Immature natural killer cell (primary cell): ENCODE results near the gene ACVRL1. TPM values are rescaled to one million over a fixed set of nuclear protein-coding genes. Genes with fewer than 3 reads are reported as not detected.
A peak's percentile ranks its signal among the peaks of the same experiment; 100 is the strongest.

ENCODE experiments used
- DNase-seq, 3 donors: peaks; one replicate each; pipeline ENCODE4 v3.0.0; 2022; ENCODE audit warnings: mixed read lengths in 1 of 3
- H3K27ac Mint-ChIP-seq, 6 donors: one replicate each; pipeline ENCODE4 v1.8.0; 2020; ENCODE audit warnings: mixed read lengths in 6 of 6, mild to moderate bottlenecking in 5 of 6, inconsistent platforms in 4 of 6, moderate library complexity in 3 of 6
- H3K27me3 Mint-ChIP-seq, 3 donors: one replicate each; pipeline ENCODE4 v1.8.0; 2020 to 2021; ENCODE audit warnings: low read depth in 3 of 3, mild to moderate bottlenecking in 3 of 3, mixed read lengths in 3 of 3, moderate library complexity in 3 of 3, inconsistent platforms in 1 of 3
- H3K36me3 Mint-ChIP-seq, 3 donors: one replicate each; pipeline ENCODE4 v1.8.0; 2020; ENCODE audit warnings: mixed read lengths in 3 of 3, inconsistent platforms in 2 of 3, mild to moderate bottlenecking in 2 of 3
- H3K4me1 Mint-ChIP-seq, 2 donors: one replicate each; pipeline ENCODE4 v1.8.0; 2020; ENCODE audit warnings: inconsistent platforms in 2 of 2, mild to moderate bottlenecking in 2 of 2, mixed read lengths in 2 of 2, moderate library complexity in 1 of 2
- H3K4me3 Mint-ChIP-seq, 5 donors: one replicate each; pipeline ENCODE4 v1.8.0; 2020; ENCODE audit warnings: mild to moderate bottlenecking in 5 of 5, mixed read lengths in 5 of 5, inconsistent platforms in 3 of 5, moderate library complexity in 3 of 5
- H3K9me3 Mint-ChIP-seq, 6 donors: one replicate each; pipeline ENCODE4 v1.8.0; 2020; ENCODE audit warnings: mild to moderate bottlenecking in 6 of 6, mixed read lengths in 6 of 6, inconsistent platforms in 4 of 6, moderate library complexity in 3 of 6
- polyA plus RNA-seq, 3 donors: library from polyadenylated mRNA; unstranded; fragments of 300-500 nt; fragmentation: Illumina TruSeq; gene quantifications; one replicate each; pipeline ENCODE4 v1.2.3, GENCODE V29; 2021

Gene ACVRL1
- polyA plus RNA-seq, result under 1 TPM in 1 of 3 donors, not detected in 2; 0.14 TPM

DNA sequence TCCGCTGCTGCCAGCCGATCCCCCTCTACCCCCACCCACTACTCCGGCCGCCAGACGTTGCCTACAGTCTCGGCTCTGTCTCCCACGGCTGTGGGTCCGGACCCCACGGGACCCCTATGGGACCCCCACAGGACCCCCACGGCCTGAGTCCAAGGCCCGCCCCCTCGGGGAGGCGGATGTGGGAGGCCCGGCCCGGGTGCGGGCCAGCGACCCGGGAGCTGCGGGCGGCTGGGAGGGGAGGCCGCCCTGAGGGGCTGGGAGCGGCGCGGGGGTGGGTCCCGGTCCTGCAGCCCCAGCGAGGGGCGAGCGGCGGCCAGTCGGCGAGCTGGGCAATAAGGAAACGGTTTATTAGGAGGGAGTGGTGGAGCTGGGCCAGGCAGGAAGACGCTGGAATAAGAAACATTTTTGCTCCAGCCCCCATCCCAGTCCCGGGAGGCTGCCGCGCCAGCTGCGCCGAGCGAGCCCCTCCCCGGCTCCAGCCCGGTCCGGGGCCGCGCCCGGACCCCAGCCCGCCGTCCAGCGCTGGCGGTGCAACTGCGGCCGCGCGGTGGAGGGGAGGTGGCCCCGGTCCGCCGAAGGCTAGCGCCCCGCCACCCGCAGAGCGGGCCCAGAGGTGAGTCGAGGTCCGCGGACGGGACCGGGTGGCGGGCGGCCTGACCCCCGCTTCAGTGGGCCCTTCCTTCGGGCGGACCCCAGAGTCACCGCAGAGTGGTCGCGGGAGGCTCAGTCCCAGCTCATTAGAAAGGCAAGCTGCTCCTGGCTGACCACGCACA, at the start of gene ACVRL1:
Gene ACVRL1 (plus strand): TSS at position 422 of the 773 bp plus-strand sequence. CDS start 4,971 bp downstream, outside the sequence.
- H3K36me3 Mint-ChIP-seq, result no peaks in the 10 kb centered on the region
- peaks cover 7 to 17% (median 16%) of the 10 kb centered on the region in 3 donors for H3K27me3 Mint-ChIP-seq
- H3K27ac Mint-ChIP-seq, result no peak within 1 kb of the TSS

DNA sequence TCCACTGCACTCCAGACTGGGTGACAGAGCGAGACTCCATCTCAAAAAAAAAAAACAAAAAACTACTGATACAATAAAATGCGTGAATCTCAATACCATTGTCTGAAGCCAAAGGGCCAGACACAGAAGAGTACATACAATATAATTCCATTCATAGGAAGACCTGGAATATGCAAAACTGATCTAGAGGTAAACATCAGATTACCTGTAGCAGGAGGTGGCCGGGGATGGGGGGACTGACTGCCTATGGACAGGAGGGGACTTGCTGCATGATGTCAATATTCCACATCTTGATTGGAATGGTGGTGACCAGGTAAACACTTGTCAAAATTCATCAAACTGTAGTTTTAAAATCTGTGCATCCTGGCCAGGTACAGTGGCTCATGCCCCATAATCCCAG, 46.3 kb upstream of the ACVRL1 start:
- Mint-ChIP-seq H3K27ac (no peak overlapping the region), H3K4me1 (peaks cover 0 to 6% of the 10 kb centered on the region in 2 donors), H3K9me3 (peaks cover 0 to 4% (median 0%) of the 10 kb centered on the region in 6 donors), H3K36me3 (no peaks in the 10 kb centered on the region), H3K4me3 (no peak overlapping the region), H3K27me3 (peaks cover 10 to 23% (median 18%) of the 10 kb centered on the region in 3 donors)
- DNase-seq, result no peak

More for the DNA sequence above, at the start of gene ACVRL1:
- no peak for DNase-seq
- Mint-ChIP-seq H3K4me1 (peaks cover 0 to 2% of the 10 kb centered on the region in 2 donors), H3K4me3 (peak within 1 kb of the TSS in 2 of 5 donors; percentile 33 to 44), H3K9me3 (no peaks in the 10 kb centered on the region)

DNA sequence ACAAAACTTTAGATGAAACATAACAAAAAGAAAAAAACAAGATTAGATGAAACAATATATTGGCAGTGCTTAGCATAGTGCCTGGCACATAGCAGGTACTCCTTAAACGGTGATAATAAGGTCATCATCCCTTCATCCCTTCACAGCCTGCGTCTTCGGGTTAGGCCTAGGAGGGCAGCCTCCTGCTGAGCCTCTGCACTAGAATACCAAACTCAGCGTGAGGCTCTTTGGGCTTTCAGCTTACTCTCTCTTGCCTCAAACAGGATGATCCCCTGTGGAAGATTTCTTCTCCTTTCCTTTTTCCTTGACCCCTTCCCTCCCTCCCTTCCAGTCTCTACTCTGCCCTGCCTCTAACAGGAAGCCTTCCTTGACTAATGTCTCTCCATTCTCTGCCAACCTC, 44.4 kb upstream of the ACVRL1 start:
- no peak for DNase-seq
- Mint-ChIP-seq H3K27ac (no peak overlapping the region), H3K9me3 (peaks cover 0 to 3% (median 0%) of the 10 kb centered on the region in 6 donors), H3K27me3 (peaks cover 10 to 23% (median 19%) of the 10 kb centered on the region in 3 donors), H3K4me3 (peak overlapping the region in 1 of 5 donors; percentile 42), H3K4me1 (peaks cover 0 to 6% of the 10 kb centered on the region in 2 donors), H3K36me3 (no peaks in the 10 kb centered on the region)

DNA sequence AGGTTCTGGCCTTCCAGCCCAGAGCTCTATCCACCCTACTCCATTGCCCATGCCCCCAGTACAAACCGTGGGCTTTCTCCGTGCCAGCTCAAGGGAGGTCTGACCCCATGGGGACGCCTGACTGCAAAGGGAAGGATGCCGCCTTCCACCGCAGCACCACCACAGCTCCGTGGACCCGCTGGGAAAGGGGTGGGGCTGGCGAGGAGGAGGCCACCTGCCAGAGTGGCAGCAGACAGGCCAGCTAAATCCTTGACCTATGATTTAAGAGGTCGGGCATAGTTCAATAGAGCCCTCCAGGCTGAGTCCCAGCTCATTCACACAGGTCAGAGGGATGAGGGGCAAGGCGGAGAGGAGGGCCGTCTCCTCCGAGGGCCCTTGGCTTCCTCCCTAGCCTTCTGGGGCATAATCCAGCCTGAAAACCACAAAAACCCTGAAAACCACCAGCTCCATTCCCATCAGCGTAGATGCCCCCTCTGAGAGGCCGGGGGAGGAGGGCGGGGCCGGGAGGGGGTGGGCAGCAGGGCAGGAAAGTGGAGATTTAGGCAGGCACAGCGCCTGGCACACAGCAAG, 43.9 kb upstream of the ACVRL1 start:
- peak overlapping the region in 1 of 5 donors; percentile 42 for H3K4me3 Mint-ChIP-seq
- no peak overlapping the region for H3K27ac Mint-ChIP-seq
- H3K4me1 Mint-ChIP-seq, result peaks cover 0 to 9% of the 10 kb centered on the region in 2 donors
- DNase-seq, result no peak
- peaks cover 10 to 24% (median 23%) of the 10 kb centered on the region in 3 donors for H3K27me3 Mint-ChIP-seq
- no peaks in the 10 kb centered on the region for H3K36me3 Mint-ChIP-seq
- H3K9me3 Mint-ChIP-seq, result peaks cover 0 to 7% (median 0%) of the 10 kb centered on the region in 6 donors

DNA sequence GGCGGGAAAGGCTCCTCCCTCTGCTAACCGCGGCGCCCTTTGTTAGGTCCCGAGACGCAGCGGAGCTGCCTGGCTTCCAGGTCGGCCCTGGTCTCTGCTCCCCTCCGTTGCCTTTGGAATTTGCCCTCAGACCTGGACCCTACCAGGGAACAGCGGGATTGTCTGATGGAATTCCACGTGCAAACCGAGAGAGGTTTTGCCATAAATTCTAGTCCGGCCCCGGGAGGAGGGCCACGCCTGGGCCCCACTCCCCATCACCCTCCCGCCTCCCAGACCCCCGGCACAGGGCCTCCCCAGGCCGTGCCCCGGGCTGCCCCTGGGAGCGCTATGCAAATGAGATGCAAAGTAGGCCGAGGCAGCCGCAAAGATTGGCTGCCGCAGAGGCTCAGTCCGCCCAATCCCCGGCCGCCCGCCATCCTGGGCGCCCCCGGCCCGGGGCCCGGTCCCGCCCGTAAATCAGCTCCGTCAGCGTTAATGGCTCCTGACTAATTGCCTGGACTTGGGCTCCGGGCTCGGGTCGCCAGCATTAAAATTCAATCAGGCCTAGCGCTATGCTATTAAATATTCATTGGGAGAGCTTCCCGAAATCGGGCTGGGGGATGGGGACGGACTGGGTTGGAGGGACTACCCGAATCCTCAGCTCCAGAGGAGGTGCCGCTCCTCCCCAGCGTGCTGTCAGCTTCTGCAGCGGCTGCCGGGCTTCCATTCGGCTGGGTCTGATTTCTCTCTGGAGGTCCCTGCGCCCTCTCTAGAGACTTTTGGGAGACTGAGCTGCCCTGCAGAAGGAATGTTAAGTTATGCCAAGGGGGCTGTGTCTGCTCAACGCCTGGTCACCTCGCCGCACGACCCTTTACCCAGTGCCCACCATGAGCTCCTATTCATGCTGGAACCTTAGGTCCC, 43.1 kb upstream of the ACVRL1 start:
- Mint-ChIP-seq H3K4me3 (peak overlapping the region in 2 of 5 donors; percentile 17 to 49), H3K9me3 (peaks cover 0 to 7% (median 0%) of the 10 kb centered on the region in 6 donors), H3K4me1 (peaks cover 0 to 10% of the 10 kb centered on the region in 2 donors), H3K27me3 (peaks cover 10 to 26% (median 26%) of the 10 kb centered on the region in 3 donors), H3K36me3 (no peaks in the 10 kb centered on the region), H3K27ac (no peak overlapping the region)
- DNase-seq, result no peak

DNA sequence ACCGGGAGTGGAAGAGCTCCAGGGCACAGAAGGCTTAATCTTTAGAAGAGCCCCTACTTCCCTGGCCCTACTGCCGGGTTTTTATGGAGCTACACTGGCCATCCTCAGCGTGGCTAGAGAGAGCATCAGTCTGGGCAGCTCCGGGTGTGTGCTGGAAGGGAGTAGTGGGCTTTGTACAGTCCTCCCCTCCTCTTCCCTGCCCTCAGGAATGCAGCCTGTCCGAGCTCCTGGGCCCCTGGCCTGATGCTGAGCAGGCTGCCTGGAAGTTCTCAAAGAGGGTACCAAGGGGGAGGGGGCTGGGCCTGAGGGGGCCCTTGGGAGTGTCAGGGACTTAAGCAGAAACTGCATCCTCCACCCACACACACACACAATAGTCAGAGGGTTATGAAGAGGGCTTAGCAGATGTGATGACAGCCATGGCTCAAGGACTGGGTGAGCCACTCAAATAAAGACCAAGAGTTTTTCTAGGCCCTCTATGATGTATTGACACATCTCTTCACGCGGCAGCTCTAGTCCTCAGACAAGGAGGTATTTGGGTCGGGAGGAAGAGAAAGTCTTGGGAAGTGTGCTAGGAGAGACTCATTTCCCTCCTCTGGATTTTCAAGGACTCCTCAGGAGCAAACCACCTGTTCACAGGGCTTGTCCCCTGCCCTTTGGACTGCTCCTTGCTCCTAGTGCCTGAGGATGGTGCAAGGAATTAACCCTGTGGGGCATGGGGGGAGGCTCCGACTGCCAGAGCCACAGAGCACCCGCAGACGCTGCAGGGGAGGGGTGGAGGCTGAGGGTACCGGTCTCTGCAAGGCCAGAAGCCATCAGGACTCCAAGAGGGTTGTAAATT, 42.3 kb upstream of the ACVRL1 start:
- no peak overlapping the region for H3K27ac Mint-ChIP-seq
- no peak for DNase-seq
- peaks cover 0 to 7% (median 0%) of the 10 kb centered on the region in 6 donors for H3K9me3 Mint-ChIP-seq
- peak overlapping the region in 1 of 5 donors; percentile 49 for H3K4me3 Mint-ChIP-seq
- H3K27me3 Mint-ChIP-seq, result peaks cover 13 to 28% (median 25%) of the 10 kb centered on the region in 3 donors
- H3K4me1 Mint-ChIP-seq, result peaks cover 0 to 10% of the 10 kb centered on the region in 2 donors
- H3K36me3 Mint-ChIP-seq, result no peaks in the 10 kb centered on the region

DNA sequence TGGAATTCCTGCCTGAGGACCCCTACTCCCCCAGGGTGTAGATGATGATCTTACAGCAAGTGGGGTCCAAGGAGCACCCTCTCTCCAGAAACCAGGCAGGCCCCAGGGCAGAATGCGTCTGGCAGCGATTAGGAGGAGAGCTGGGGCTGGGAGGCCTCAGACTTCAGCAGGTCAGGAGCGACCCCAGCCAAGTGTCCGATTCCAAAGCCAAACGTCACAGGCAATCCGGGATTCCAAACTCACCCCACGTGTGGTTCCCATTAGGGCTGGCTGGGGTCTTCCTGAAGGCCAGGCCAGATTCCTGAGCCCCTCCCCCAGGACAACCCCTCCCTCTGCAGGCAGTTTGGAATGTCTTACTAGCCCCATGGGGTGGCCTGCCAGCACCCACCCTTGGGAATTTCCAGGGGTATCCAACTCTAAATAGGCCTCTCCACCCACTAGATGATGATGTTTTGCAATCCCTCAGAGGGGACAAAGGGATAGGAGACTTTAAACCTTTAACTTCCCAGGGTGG, 41.5 kb upstream of the ACVRL1 start:
- Mint-ChIP-seq H3K27me3 (peaks cover 12 to 34% (median 25%) of the 10 kb centered on the region in 3 donors), H3K27ac (no peak overlapping the region), H3K4me3 (no peak overlapping the region), H3K36me3 (no peaks in the 10 kb centered on the region), H3K9me3 (peaks cover 0 to 7% (median 0%) of the 10 kb centered on the region in 6 donors), H3K4me1 (peaks cover 0 to 12% of the 10 kb centered on the region in 2 donors)
- DNase-seq, result no peak

DNA sequence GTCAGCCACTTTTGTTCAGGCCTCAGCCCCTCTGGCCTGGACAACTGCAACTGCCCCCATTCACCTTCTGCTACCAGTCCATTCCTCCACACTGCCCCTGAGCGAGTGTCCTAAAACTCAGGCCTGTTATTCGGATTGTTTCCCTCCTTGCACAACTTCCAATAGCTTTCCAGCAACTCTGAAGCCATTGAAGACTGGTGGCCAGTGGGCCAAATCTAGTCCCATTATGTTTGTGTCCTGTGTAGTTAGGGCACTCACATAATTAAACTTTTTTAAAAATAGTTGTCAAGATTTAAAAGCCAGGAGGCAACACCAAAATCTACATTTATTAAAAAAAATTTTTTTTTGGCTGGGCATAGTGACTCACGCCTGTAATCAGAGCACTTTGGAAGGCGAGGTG, 41.0 kb upstream of the ACVRL1 start:
- DNase-seq, result no peak
- H3K27ac Mint-ChIP-seq, result no peak overlapping the region

DNA sequence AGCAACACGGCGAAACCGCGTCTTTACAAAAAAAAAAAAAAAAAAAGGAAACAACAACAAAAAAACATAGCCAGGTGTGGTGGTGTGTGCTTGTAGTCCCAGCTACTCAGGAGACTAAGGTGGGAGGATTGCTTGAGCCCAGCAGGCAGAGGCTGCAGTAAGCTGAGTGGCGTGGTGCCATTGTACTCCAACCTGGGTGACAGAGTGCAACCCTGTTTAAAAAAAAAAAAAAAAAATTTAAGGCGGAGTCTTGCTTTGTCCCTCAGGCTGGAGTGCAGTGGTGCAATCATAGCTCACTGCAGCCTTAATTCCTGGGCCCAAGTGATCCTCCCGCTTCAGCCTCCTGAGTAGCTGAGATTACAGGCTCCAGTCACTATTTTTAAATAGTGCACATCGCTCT, 40.5 kb upstream of the ACVRL1 start:
- no peak for DNase-seq
- Mint-ChIP-seq H3K27me3 (peaks cover 12 to 32% (median 25%) of the 10 kb centered on the region in 3 donors), H3K9me3 (peaks cover 0 to 7% (median 0%) of the 10 kb centered on the region in 6 donors), H3K4me3 (no peak overlapping the region), H3K4me1 (peaks cover 0 to 12% of the 10 kb centered on the region in 2 donors), H3K27ac (no peak overlapping the region), H3K36me3 (no peaks in the 10 kb centered on the region)

More for the DNA sequence above, 41.0 kb upstream of the ACVRL1 start:
- no peaks in the 10 kb centered on the region for H3K36me3 Mint-ChIP-seq
- H3K4me1 Mint-ChIP-seq, result peaks cover 0 to 12% of the 10 kb centered on the region in 2 donors
- peaks cover 12 to 36% (median 25%) of the 10 kb centered on the region in 3 donors for H3K27me3 Mint-ChIP-seq
- H3K4me3 Mint-ChIP-seq, result no peak overlapping the region
- peaks cover 0 to 7% (median 0%) of the 10 kb centered on the region in 6 donors for H3K9me3 Mint-ChIP-seq

DNA sequence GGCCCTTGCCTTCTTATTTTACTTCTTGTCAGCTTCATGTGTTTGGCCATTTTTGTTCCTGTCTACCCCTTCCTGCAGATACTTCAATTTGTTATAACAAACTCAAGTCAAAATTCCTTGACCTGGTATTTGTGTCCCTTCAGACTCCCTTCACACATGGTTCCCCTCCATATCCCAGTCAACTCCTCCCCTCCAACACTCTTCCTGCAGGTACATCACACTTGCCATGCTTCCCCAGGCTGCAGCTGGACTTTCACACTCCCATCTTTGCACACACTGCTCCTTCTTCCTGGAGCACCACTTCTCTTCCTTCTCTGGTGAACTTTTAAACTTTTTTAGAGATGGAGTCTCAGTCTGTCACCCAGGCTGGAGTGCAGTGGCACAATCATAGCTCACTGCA, 39.9 kb upstream of the ACVRL1 start:
- Mint-ChIP-seq H3K27ac (no peak overlapping the region), H3K9me3 (peaks cover 0 to 7% (median 0%) of the 10 kb centered on the region in 6 donors), H3K4me1 (peaks cover 0 to 12% of the 10 kb centered on the region in 2 donors), H3K27me3 (peaks cover 12 to 32% (median 25%) of the 10 kb centered on the region in 3 donors), H3K4me3 (no peak overlapping the region), H3K36me3 (no peaks in the 10 kb centered on the region)
- DNase-seq, result no peak

DNA sequence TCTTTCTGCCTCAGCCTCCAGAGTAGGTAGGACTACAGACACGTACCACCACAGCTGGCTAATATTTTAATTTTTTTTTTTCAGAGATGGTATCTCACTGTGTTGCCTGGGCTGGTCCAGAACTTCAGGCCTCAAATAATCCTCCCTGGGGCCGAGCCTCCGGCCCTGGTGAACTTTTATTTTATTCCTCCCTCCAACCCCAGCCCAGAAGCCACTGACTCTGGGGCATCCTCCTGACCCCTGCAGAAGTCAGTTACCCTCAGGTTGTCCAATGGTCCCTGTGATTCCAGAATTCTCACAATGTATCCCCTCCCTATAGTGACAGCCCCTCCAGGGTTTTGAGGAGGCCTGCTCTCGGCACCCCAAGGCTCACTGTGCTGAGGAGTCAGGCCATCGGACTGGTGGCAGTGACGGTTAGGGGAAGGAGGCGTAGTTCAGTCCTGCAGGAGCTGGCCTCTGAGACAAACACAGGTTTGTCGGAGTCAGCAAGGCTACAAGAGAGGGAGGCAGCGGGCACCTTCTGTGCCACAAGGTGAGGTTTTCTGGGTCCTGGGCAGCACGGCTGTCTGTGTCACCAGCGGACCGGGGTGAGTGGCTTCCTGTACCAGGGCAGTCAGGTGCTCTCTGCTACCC, 39.4 kb upstream of the ACVRL1 start:
- H3K36me3 Mint-ChIP-seq, result no peaks in the 10 kb centered on the region
- H3K27me3 Mint-ChIP-seq, result peaks cover 8 to 32% (median 20%) of the 10 kb centered on the region in 3 donors
- H3K27ac Mint-ChIP-seq, result no peak overlapping the region
- H3K9me3 Mint-ChIP-seq, result peaks cover 0 to 7% (median 0%) of the 10 kb centered on the region in 6 donors
- DNase-seq, result no peak
- H3K4me3 Mint-ChIP-seq, result peak overlapping the region in 2 of 5 donors; percentile 24 to 26
- peaks cover 0 to 12% of the 10 kb centered on the region in 2 donors for H3K4me1 Mint-ChIP-seq
